HEK293T (cell line): ENCODE data around the gene ZDHHC14.

Source experiments
- ELF4 ChIP-seq: fragments of 450-650 bp; IDR thresholded peaks from 2 replicates; pipeline ENCODE4 v1.6.1; 2017; ENCODE audit warnings: antibody characterized with exemption
- NFRKB ChIP-seq: fragments of 450-650 bp; IDR thresholded peaks from 2 replicates; pipeline ENCODE4 v1.6.1; 2016; ENCODE audit warnings: mild to moderate bottlenecking, moderate library complexity
- SP1 ChIP-seq: fragments of 450-650 bp; IDR thresholded peaks from 2 replicates; pipeline ENCODE4 v1.6.1; 2017

DNA sequence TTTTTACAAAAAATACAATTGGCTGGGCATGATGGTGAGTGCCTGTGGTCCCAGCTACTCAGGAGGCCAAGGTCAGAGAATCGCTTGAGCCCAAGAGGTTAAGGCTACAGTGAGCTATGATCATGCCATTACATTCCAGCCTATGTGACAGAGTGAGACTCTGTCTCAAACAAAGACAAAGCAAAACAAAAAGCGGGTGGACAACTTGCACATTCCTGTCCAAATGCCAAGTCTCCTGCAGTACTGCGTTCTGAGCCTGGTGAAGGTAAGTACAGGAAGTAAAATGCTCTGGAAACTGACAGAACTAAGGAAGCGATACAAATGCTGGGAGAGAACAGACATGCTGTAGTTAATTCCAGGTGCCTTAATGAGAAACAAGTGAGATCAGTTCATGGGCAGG lies 37.3 kb upstream of the ZDHHC14 start:
- TF ChIP-seq SP1, result no peak
- TF ChIP-seq NFRKB, result no peak
- no peak for TF ChIP-seq ELF4
